Thyroid gland (tissue), 4 donors: ENCODE measurements around the gene MRPL50.

ENCODE experiments used
- CTCF ChIP-seq, 6 experiments: fragments of 200-600 bp in 3 of 6; fragments of 450-650 bp in 3 of 6; sonication (generic) in 3 of 6; IDR thresholded peaks; one replicate each; pipeline ENCODE4 v1.5.1; 2016 to 2019; ENCODE audit warnings: antibody characterized with exemption in 6 of 6, mild to moderate bottlenecking in 2 of 6, inconsistent platforms in 1 of 6, moderate library complexity in 1 of 6
- POLR2A ChIP-seq, 2 donors: fragments of 450-650 bp; IDR thresholded peaks; one replicate each; pipeline ENCODE4 v1.6.1; 2017; ENCODE audit warnings: antibody characterized with exemption in 2 of 2, mild to moderate bottlenecking in 2 of 2, moderate library complexity in 1 of 2

- TF ChIP-seq CTCF (IDR thresholded peaks at IDR 0.05) (no peak), POLR2A (IDR thresholded peaks at IDR 0.05) (no peak)
Observed at GRCh38 chr9:101414839-101415238, 16.4 kb upstream of the MRPL50 start.
